NOMO-1 treated with DMSO at 0.1 percent for 48 hours (cell line): ENCODE measurements around the gene CAV2.

Source experiments
- DNase-seq: peaks from one replicate; lab custom pipeline; 2025; ENCODE audit not compliant: unreplicated experiment; lab: John Stamatoyannopoulos, UW

Gene CAV2

GRCh38 chr7:116522247-116522646 lies 22.7 kb downstream of the CAV2 start:
- no peak for DNase-seq

GRCh38 chr7:116524221-116524608 lies 24.7 kb downstream of the CAV2 start:
- DNase-seq = no peak

- no peak for DNase-seq
These were observed 25.2 kb downstream of the CAV2 start, which contains the start of gene CAV1 for GRCh38 chr7:116524609-116525297. Gene CAV1 (plus strand): TSS chr7:116525036. CDS start chr7:116525063, 27 bp downstream.

DNA sequence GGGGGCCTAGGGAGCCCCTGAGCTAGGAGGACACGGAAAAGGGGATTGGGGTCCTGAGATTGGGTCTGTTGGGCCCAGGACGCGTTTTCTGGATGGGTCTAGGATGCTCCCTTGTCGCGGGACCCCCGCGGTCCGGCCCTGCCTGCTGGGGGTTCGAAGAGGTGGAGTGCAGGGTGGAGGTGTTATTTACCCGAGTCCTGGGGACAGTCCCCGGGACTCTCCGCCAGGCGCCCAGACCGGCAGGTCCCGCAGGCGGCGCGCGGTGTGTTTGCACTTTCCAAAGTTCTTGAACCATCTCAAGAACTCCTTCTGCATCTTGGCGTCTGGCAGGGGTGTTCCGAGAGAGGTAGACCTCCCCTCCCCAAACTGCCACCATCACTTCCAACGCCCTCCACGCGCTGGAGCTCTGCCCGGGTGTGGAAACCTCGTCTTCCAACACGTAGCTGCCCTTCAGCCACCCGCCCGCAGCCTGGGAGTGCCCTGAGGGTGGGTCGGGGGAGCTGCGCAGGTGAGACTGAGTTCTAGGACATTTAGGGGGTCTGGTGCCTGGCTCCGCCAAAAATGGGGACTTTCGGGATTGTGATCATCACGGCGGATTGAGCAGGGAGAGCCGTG lies 25.9 kb downstream of the CAV2 start:
- no peak for DNase-seq

DNA sequence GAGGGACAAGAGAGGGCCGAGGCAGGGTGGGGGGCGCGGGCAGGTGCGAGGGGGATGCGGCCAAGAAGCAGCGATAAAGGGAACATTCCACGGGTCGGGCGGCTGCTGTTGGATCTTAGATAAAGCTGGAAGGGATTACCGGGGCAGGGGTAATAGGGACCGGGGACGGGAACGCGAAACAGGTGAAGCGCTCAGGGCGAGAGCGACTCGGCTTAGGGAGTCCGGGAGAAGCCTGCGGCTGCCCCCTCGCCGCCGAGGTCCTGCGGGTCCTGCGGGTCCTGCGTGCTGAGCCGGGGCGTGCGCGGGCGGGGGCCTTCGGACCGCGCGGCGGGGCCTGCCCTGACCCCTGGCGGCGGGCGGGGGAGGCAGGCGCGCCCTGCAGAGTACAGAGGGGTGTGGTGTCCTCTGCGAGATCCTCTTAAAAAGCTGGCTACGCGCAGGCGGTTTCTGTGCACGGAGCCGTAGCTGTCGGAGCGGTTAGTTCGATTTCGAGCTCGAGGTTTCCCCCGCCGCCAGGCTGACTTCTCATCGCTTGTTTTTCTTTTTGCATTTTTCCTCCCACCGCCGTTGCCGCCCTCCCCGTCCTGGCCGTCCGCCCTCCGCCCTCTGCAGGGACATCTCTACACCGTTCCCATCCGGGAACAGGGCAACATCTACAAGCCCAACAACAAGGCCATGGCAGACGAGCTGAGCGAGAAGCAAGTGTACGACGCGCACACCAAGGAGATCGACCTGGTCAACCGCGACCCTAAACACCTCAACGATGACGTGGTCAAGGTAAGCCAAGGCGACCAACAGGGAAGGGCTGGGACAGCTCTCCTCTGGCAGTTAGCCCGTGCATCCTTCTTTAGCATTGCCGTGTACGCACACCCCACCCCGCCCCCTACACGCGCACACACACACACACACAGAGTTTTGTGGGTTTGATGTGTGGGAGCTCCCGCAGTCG lies 26.6 kb downstream of the CAV2 start:
- peak; percentile 28 for DNase-seq

- no peak for DNase-seq
These were observed 27.4 kb downstream of the CAV2 start for GRCh38 chr7:116526897-116527296.

DNA sequence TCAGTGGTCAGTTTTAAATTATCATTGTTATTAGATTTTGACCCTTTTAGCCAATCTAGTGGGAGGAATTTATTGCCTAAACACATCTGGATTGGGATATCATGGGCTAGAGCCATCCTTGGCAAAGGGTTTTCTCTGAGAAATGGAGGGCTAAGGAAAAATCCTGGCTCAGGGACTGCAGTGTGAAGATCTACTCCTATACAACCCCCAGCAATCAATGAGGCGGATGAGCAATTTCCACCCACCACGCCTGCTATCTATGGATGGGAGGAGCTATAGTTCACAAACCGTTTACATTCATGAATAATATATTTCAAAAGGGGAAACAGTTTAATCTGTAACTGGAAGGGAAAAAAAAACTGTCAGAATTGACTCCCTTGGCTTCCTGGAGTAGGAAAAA lies 28.0 kb downstream of the CAV2 start:
- no peak for DNase-seq

- DNase-seq = no peak
These were observed 28.7 kb downstream of the CAV2 start for GRCh38 chr7:116528008-116528789.

DNA sequence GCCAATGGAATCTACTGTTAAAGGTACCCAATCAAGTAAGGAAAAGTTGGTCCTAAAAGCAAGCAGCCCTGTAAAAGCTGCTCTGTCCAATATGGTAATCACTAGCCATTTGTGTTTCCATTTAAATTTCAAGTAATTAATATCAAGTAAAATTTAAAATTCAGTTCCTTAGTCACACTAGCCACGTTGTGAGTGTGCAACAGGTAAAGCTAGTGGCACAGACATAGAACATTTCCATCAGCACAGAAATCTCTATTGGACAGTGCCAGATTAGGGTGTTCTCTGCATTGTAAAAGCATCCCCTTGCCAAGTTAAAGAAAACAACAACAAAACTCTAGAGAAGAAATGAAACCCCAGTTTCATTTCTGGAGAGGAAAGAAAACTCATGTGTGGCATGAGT lies 29.7 kb downstream of the CAV2 start:
- DNase-seq = no peak

GRCh38 chr7:116530107-116530820 lies 30.7 kb downstream of the CAV2 start:
- peak; percentile 32 for DNase-seq

DNA sequence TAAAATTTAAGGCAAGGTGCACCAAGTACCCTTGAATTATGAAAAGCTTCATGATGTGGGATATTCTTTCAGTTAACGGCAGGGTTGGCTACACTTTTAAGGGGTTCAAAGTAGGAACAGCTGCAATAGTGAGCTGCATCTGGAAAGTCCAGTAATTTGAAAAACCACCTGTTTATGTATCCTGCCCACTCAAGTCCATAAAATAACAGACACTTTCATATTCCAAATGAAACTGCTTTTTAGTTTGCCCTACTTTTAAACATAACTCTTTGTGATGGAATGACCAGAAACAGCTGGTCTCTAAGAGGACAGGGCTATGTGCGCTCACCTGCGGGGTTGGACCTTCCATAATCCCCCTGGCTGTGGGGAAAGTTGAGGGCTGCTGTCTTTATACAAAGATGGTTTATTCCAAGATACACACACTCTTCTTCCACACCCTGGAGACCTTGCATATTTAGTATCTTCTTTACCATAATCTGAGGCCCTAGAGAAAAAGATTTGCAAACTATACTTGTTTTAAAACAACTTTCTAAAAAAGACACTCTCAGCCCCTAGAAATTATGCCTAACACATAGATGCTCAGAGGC lies 32.7 kb downstream of the CAV2 start:
- no peak for DNase-seq

DNA sequence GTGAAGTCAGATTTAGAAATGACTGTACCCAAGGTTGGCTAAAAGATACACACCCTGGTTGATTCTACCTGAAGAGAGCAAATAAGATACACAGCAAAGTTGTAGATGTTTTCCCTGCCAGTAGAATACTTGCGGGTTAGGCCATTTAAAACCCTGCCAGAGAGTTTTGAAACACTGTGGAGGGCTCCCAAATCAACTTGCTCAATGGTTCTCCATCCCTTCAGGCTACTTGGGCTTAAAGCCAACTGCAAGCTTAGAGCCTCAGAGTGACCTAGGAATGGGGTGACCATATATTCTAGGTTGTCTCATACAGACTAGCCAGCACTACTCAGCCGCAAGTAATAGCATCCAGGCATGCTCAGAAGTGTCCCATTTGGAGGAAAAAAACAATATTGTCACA lies 35.3 kb downstream of the CAV2 start:
- no peak for DNase-seq

DNA sequence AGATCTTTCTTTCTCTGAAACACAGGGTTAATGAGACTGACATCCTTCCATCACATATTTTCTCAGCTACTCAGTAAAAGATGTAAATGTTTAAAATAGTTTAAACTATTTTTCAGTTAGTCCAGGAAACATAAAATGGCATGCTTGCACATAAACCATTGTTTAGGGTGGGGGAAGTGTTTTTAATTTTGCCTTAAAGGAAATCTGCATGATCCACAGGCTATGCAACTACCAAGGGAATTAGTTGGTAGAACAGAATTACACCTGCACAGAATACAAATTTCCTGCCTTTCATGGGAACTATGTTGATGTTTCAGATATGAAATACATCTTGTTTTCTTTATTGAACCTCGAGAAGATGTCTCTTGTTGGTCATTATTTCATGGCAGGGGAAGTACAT lies 35.9 kb downstream of the CAV2 start:
- no peak for DNase-seq

DNA sequence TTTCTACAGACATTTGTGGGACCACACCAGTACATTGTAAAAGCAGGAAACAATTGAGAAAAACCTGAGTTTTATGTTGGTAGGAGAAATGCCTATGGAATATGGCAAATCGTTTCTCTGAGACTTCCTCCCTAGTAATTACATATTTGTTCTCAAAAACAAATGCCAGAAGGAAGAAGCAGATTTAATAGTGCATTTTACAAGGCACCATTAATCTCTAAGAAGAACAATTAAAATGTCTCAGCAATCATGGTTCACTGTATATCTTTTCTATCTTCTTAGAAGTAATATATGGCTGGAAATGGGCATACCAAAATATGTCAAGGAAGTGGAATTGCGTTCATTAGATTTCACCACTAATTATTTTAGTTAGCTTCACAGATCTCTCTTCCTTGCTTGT lies 38.6 kb downstream of the CAV2 start:
- DNase-seq = no peak

- DNase-seq = no peak
These were observed 40.3 kb downstream of the CAV2 start for GRCh38 chr7:116539879-116540278.

DNA sequence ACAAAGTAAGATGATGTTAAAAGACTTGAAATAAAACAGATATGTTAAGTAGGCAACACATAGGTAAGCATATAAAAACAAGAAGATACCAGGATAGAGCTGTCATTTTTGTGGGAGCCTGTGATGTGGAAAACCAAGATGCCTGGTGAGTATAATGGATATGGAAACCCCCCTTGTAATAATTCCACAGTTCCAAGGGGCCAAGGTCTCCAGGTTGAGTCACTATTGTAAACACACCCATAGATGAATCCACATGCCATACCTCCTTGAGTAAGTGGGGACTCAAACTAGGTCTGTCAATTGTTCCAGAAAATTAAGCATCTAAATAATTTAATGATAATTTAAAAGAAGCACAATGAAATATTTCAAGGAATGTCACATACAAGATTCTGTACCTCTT lies 41.2 kb downstream of the CAV2 start:
- no peak for DNase-seq

GRCh38 chr7:116541951-116542350 lies 42.4 kb downstream of the CAV2 start:
- no peak for DNase-seq

DNA sequence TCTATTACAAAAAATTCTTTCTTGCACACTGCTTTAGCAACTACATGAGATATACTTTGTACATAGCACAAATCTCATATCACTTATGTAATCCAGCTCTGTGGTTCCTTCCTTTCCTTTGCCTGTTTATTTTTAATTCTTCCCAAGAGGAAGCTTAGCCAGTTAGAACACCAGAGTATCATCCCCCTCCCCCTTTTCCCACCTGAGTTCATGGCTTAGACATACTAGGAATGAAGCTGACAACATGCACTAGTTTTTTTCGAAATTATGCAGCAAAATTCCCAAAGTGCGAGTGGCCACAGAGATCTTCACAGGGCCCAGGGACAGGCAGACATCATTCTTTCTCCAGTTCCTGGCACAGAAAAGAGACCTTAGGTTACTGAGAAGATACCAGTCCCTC lies 43.1 kb downstream of the CAV2 start:
- DNase-seq = no peak

- no peak for DNase-seq
These were observed 44.1 kb downstream of the CAV2 start for GRCh38 chr7:116543664-116544063.

DNA sequence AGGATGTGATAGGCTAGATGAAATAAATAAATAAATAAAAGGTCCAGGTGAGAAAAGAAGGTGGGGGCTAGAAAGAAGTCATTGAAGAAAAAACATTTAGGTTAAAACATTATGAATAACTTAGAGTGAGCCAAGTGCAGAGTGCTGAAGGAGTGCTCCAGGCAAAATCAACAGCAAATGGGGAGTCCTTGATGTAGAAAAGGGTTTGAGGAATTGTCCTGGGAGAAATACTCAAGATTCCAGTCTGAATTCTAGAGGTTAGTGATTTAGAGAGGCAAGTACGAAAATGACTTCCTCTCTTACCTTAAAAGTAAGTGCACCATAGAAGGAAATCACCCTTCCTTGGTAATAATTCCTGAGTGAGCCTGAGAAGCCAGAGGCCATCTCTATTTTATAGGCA lies 44.9 kb downstream of the CAV2 start:
- DNase-seq = no peak
